NCI-H1417 (cell line): Measurements from ENCODE around the gene NCAPH2.
"Not testable (repeated sequence)": the region's sequence is repeated elsewhere in the genome, so short reads cannot be mapped to it uniquely, and the experiment has no call there.

ENCODE experiments used
- DNase-seq, 3 experiments: peaks; one replicate each; lab custom pipeline; 2025; lab: John Stamatoyannopoulos, UW

The NCAPH2 gene

DNA sequence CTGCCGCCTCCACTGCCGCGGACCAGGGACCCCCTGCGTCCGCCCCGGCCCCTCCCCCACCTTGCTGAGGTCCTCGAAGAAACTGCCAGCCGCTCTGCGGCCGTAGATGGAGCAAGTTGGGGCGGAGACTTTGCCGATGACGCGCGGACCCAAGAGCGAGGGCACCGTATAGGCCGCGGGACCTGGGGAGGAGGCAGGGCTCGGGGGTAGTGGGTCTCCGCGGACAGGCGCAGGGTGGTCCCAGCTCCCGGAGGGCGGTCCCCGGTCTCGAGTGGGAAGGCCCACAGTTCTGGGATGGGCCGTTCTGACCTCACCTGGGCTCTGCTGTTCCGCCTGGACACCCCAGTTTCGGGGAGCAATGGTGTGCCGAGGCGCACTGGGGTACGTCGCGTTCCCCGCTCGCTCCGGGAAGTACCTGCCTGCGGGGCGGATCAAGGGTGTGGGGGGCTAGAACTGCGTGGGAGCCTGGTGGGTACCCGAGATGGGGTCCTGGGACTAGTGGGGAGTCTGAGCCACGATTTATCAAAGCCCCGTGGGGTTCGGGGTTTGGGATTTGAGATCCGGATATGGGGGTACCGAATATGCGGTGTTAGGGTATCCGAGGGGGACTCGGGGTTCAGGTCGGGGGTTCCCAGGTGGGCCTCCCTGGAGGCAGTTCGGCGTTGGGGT, 23.0 kb downstream of the NCAPH2 start:
- DNase-seq = peak in 1 of 3 experiments; percentile 2

DNA sequence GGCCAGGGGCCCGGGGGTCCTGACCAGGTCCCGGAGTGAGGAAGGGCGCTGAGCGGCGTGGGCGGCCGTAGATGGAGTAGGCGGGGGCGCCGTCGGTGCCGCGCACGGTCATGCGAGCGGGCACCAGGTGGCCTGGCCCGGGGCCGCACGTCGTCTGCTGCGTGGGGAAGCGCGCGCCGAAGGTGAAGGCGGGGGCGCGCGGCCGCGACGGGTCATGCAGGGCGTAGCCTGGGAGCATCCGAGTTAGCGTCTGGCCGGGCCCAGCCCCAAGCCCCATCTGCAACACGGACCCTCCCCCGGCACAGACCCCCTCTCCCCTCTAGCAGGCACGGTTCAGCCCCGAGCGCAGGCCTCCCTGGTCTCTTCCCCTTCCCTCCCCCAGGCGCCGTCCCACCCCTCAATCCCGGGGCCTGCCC, 23.5 kb downstream of the NCAPH2 start:
- peak in 2 of 3 experiments; percentile 44 to 54 for DNase-seq

DNA sequence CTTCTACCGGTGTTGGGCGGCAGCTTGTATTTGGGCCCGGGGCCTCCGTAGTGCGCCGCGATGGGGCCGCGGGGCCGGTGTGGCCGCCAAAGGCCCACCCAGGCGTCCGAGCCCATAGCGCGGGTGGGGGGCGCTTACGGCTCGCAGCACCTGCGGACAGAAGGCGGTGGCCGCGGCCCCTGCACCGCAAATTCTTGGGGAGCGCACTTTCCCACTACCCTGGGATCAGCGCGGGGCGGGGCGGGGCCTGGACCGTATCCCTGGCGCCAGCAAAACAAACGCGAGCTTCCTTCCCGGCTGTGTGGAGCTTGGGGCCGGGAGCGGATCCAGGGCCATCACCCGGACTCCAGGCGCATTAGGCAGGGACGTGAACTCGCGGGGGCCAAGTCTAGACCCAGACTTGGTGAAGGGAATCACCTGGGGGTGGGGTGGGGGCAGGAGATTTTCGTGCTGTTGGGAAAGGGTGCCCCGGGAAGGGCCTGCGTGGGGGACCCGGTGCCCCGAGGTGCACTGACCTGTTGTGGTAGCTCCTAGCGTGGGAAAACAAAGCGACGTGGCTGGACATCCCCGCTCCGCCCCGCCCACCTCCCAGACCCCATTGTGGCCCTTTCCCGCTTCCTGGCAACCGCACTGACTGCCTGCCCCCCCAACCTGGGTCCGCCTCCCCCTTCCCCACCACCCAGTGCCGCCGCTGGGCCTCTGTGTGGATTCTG, 24.1 kb downstream of the NCAPH2 start:
- peak in 2 of 3 experiments; percentile 56 to 61 for DNase-seq

DNA sequence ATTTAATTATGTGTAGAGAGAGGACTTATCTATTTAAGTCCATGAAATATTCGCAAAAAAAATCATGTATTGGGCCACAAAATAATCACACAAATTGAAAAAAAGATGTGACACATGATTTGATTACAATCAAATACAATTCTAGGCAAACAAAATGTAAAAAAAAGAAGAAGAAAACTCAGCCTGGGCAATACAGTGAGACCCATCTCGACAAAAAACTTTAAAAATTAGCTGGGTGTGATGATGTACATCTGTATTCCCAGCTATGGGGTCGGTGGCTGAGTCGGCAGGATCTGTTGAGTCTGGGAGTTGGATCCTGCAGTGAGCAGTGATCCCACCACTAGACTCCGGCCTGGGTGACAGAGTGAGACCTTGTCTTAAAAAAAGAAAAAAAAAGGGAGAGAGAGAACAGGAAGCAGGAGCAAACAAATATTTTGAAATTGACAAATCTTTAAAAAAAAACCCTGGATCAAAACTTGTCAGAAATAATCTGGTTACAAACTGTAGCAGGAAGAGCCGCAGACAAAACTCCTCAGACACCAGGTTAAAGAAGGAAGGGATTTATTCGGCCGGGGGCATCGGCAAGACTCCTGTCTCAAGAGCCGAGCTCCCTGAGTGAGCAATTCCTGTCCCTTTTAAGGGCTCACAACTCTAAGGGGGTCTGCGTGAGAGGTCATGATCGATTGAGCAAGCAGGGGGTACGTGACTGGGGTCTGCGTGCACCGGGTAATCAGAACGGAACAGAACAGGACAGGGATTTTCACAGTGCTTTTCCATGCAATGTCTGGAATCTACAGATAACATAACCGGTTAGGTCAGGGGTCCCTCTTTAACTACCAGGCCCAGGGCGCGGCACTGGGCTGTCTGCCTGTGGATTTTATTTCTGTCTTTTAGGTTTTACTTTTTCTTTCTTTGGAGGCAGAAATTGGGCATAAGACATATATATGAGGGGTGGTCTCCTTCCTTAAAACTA, 25.1 kb downstream of the NCAPH2 start:
- no peak for DNase-seq

DNA sequence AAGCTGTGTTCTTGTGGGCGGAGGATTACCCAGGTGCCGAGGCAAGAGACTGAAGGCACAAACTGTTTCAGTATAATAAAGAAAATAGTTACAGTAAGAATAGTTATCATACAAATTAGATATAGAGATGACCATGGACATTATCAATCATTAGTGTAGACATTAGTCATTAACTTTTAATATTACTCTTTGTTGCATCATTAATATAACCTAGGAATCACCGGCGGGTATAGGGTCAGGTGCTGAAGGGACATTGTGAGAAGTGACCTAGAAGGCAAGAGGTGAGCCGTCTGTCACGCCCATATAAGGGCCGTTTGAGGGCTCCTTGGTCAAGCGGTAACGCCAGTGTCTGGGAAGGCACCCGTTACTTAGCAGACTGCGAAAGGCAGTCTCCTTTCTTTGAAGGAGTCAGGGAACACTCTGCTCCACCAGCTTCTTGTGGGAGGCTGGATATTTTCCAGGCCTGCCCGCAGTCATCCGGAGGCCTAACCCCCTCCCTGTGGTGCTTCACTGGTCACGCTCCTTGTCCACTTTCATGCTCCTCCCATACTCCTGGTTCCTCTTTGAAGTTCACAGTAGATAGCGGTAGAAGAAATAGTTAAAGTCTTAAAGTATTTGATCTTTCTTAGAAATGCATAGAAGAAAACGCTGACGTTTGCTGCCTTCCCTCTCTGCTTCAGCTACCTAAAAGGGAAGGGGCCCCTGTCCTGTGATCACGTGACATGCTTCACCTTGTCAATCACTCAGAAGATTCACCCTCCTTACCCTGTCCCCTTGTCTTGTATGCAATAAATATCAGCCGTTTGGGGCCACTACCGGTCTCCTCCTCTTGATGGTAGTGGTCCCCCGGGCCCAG, 26.1 kb downstream of the NCAPH2 start:
- DNase-seq = not testable (repeated sequence)

DNA sequence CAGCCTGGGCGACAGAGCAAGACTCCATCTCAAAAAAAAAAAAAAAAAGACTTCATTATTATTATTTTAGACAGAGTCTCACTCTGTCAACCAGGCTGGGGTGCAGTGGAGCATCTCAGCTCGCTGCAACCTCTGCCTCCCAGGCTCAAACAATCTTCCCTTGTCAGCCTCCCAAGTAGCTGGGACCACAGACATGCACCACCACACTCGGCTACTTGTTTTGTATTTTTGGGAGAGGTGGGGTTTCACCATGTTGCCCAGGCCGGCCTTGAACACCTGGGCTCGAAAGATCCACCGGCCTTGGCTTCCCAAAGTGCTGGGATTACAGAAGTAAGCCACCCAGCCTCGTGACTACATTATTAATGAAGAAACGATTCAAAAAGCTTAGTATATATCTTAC, 27.1 kb downstream of the NCAPH2 start:
- no peak for DNase-seq

DNA sequence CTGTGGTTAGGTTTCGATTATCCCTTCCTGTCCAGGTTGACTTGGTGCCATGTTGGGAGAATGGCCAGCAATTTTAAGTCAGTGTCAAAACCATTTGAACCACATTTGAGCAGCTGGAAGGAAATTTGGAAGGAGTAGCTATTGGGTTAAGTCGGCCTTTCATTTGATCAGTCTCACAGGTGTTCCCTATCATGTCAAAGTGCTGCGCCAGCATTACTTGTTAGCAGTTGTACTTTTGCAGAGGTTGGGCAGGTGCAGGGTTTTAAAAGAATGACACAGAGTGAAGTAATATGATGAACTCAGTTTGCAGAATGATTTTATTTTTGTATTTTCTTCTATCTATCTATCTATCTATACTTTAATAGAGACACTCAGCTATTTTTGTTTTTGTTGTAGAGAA, 28.2 kb downstream of the NCAPH2 start:
- no peak for DNase-seq

DNA sequence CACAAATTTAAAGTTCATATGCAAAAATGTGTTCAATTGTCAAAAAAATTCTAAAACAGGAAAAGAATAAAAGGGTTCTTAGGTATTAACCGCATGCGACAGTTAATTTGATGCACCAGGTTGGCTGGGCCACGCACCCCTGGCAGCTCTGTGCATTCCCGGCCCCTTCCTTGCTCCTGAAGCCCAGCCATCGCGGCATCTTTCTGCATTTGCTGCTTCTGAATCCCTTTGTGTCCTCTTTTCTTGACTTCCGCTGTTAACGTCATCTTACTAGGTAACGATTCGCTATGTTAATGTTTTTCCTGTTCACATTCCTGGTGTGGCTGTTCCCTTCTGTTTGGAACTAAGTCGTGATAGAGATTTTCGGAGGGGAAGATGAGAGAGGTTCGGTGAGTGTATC, 29.7 kb downstream of the NCAPH2 start:
- DNase-seq = no peak

DNA sequence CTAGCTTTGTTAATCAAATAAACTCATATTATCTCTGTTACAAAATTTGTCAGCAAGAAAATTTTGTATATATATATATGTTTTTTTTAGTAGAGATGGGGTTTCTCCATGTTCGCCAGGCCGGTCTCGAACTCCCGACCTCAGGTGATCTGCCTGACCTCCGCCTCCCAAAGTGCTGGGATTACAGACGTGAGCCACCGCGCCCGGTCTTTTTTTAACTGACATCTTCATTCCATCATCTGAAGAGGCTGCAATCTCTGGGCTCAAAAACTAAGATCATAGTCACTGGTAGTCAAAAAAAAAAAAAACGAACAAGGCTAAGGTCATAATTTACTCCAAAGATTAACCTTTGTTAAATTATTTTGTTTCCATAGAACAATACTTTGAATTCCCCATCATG, 32.4 kb downstream of the NCAPH2 start:
- no peak for DNase-seq

DNA sequence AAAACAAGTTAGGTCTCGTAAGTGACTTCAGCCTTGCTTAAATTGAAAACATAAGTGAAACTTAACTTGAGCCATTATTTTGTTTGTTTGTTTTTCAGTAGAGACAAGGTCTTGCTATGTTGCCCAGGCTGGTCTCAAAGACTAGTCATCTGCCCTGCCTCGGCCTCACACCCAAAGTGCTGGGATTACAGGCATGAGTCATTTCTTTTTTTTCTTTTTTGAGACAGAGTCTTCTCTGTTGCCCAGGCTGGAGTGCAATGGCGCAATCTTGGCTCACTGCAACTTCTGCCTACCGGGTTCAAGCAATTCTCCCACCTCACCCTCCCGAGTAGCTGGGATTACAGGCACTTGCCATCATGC, 33.6 kb downstream of the NCAPH2 start:
- not testable (repeated sequence) for DNase-seq

DNA sequence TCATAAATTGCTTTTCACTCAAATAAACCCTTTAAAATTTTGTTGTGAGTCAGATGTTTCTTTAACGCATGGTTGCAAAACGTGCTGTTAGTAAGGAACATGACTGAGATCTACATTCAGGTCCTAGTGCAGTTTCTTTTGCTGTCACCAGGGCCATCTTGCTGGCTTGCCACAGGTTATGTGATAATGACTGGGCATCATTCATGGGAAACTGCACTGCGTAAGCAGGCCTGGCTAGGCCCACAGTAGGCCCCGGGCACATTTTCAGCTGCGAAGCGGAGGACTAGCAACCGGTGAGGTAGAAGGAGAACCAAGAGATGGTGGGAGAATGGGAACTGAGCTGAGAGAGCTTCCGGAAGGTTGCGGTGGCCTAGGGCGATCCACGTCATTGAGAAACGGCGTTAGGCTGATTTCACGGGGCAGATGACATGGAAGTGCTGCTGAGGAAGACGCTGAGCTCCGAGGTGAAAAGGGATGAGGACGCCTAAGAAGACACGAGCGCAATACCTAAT, 34.4 kb downstream of the NCAPH2 start:
- DNase-seq = no peak

DNA sequence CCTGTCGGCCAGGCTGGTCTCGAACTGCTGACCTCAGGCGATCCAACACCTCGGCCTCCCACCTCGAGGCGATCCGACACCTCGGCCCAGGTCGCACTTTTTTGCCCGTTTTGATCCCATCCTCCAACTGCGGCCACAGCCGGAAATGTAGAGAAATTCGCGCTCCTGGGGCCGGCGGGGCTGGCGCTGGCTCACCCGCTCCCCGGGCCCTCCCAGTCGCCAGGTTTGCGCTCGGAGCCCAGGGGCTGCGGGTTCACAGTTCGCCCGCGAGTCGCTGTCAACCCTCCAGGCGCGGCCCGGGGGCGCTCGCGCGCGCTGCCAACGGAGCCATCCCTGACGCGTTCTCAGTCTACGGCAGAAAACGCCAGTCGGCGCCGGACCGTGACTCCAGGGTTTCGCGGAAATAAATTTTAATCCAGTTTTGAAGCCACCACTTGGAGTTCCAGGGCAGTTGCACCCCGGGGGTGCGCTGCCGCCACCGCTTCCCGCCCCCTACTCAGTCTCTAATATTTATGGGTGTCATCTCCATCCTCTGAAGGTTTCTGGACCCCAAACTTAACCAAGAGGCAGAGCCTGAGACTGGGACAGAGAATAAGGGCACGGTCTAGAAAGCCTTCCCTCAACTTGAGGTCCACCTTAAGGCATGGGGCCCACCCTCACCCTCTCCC, 36.2 kb downstream of the NCAPH2 start:
- peak; percentile 6 to 26 (median 20) for DNase-seq

DNA sequence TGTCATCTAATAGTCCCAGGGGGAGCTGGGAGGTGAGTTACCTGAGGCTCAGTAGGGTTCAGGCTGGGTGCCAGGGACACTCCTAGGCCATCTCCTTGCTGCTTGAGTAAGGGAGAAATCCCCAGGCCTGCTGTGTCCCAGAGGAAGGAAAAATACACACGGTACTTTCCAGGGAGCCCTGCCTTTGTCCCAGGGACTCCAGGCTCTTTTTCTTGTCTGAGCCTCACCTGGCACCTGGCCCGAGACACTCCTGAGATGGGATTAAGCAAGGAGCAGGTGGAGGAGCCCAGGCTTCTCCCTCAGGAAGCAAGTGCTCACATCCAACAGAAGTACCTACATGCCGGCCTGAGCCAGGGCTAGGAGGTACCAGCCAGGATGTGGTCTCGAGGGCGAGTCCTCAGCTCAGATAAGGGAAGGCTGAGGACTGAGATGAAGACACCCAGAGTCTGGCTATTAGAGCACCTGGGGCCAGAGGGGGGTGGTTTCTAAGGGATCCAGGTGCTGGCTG, 36.8 kb downstream of the NCAPH2 start:
- DNase-seq = no peak

DNA sequence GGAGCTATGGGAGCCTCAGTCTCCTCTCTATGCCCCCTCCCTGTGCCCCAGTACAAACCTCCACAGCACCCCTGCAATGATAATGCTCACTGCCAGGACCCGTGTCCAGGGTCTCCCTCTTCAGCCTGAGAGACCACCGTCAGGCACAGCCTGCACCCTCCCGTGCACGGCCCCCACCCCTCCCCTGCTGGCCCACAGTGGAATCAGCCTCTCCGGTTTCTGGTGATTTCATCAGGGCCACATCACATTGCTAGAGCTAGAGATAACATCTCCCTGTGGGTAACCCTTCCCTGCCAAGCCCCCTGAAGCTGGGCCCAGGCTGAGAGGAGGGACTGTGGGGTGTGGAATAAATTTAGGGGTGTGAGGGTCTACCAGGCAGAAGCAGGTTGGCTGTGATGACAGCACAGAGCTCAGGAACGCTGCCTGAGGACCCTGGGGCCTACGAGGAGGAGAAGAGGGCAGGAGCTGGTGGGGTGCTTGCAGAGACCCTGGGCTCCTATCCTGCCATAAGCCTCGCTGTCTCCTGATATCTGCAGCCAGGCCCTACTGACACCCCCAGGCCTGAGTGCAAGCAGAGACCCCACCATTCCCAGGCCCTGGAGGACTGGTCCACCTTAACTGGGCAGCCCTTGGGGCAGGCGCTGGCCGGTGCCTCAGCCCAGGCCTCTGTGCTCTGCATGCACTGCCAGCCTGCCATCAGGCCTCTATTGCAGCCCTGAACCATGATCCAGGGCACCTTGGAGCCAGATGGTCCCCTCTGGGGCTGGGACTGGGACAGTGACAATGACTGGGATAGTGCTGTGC, 37.7 kb downstream of the NCAPH2 start, which contains the start of gene KLHDC7B:
KLHDC7B (plus strand) TSS at position 378 of the 804 bp plus-strand sequence; CDS start at position 723, 345 bp downstream.
- DNase-seq = no peak

DNA sequence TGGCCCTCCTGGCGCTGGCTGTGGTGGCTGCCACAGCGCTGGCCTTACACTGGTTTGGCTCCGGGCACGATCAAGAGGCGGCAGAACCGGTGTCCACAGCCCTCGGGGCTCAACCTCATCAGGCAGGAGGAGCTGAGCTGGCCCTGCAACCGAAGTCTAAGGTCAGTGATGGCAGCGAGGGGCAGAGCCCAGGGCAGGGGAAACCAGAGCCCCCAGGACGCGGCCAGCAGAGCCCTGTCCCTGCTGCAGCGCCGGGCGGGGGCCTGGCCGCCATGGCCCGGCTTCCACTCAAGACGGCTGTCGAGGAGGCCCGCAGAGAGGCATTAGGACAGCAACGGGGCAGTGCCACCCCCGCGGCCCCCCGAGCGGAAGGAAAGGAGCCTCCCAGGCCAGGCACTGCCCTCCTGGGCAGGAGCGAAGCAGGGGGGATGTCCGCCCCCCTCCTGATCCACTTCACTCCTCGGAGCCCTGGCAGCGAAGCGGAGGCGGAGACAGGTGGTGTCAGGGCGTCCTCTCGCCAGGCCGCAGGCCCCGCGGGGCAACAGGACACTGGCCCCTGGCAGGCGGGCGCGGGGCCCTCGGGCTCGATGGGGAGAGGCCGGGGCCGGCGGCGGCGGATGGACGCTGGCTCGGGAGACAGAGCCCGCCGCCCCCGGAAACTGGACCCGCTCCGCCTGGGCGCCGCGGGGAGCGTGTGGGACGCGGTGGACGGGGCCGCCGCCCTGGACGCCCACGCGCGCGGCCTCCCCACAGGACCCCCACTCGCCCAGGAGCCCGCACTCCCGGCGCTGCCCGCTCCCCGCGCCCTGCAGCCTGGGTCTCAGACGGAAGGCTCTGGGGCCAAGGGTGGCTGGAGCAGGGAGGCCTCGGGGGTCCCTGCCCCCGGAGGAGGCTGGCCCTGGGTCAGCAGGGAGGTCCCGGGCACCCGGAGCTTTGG, 38.6 kb downstream of the NCAPH2 start:
- no peak for DNase-seq

DNA sequence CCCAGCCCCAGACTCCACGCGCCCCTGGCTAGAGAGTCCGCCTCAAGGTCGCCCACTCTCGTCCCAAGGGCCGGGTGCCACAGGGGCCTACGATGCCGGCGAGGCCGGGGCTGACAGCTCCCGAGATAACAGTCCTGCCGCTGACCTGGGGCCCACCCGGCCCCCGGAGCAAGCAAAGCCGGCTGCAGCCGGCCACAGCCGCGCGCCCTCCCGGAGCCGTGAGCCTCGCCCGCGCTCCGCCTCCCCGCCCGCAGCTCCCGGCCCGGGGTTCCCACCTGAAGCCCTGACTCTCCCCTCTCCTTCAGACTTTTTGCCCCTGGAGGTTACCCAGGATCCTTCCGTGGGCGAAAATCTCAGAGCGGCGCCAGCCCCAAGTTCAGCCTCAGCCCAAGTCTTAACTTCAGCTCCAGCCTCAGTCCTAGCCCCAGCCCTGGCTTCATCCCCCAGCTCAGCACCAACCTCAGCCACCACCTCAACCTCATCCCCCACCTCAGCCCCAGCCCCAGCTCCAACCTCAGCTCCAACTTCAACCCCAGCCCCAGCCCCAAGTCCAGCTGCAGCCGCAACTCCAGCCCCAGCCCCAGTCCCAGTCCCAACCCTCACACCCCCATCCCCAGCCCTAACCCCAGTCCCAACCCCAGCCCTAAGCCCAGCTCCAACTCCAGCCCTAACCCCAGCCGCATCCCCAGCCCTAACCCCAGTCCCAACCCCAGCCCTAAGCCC, 39.4 kb downstream of the NCAPH2 start:
- no peak for DNase-seq

DNA sequence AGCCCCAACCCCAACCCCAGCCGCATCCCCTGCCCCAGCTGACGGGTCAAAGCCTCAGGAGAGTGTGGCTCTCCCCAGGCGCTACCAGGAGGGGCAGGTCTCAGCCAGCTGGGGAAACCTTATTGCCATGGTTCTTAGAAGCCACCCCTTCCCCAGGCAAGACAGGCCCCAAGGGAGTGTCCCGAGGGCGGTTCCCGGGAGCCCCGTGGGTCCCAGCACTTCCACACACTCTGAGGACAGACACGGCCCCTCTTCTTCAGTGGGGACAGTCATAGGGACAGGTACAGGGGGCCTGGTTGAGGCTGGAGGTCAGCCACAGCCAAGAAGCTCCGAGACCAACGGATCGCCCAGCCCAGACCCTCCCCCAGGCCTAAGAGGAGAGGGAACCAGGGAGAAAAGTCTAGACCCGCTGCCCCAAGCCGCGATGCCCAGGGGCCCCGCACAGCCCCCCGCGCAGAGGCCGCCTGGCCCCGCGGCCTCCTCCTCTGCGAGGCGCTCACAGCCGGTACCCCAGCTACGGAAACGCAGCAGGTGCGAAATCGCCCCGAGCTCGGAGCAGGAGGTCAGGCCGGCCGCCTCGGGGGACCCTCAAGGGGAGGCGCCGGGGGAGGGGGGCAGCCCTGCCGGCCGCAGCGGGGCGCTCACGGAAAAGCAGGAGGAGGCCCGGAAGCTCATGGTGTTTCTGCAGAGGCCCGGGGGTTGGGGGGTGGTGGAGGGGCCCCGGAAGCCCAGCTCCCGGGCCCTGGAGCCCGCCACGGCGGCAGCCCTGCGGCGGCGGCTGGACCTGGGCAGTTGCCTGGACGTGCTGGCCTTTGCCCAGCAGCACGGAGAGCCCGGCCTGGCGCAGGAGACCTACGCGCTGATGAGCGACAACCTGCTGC, 40.3 kb downstream of the NCAPH2 start:
- no peak for DNase-seq
